IPS-11a (cell line): Measurements from ENCODE around the gene PRKAR1A.

Experiments
- H3K4me3 ChIP-seq: one replicate; pipeline ENCODE4 v1.5.1; 2013; ENCODE audit warnings: low read depth, low read length, control low read depth

PRKAR1A gene

DNA sequence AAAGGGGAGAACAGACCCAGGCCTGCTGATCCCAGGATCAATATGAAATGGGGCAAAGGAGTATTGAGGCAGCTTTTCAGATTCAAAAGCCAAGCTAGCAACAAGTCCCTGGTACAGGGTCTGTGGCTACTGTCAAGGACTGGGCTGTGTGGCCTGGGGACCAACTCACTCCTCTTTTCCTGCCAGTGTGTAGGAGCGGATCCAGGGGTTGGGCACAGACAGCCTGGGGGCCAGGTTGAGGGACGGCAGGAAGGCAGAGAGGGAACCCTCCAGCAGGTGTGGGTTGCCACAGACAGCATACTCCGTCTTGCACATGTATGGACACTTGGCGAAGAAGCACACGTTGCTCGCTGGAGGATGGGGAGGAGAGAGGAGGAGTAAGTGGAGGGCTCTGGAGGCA lies 29.6 kb downstream of the PRKAR1A start:
- no peak overlapping the region for H3K4me3 ChIP-seq

DNA sequence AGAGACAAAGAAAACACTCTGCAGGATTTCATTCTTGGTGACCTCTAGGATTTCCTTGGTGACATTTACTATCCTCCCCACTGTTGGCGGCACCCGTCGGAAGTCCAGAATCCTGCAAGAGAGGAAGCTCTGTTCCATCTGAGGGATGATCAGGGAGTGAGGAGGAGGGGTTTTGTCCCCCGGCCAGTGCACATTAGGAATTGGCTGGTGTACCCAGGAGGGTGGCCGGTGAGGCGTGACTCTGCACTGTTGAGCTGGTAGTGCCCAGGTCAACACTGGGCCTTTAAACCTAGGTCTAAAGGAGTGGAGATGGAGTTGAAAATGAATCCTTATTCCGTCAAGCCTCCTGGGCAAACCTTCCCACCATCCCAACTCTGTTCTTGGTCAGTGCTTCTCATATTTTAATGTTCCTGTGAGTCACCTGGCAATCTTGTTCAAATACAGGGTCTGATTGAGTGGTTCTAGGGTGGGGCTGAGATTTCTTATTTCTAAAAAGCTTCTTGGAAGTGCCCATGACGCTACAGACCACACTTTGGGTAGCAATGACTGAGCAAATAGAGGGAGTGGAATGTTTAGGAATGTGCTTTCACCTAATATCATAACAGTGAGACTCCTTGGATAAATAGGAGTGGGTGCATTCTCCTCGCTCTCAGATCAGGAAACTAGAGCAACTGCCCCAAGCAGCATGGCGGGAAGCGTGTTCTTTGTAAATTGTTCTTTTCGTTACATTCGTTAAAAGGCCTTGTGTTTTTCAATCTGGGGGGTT lies 30.7 kb downstream of the PRKAR1A start:
- H3K4me3 ChIP-seq: no peak overlapping the region

DNA sequence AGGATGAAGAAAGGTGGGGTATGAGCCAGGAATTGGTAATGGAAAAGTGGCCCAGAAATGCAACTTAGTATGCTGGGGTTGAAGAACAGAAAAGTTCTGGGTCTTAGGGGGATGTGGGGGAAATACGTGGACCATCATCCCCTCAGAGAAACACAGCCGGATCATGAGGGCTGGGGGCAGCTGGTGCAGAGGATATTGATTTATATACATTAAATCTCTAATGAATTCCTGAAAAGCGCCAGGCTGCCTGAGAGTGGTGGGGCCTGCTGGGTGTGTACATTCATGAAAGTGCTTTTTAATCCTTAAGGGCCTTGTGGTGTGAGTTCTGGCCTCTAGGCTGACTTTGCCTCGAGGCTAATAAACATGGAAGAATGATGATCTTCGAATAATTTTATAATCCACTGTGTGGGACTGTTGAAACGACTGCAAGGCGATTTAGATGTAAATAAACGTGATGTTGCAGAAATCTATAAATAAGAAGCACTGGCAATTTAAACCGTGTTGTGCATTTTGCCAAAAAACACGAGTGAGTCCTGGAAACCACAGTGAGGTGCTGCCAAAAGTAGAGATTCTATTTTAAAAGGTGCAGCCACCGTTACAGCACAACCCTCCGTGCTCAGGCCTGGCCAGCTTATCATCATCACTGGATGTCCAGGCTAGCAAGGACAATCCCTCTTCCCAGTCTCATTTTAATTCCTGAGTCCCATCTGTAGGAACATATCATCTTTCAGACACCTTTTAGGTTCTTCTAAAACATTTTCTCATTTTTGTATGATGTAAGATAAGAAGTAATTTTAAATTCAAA lies 32.1 kb downstream of the PRKAR1A start:
- H3K4me3 ChIP-seq: no peak overlapping the region

DNA sequence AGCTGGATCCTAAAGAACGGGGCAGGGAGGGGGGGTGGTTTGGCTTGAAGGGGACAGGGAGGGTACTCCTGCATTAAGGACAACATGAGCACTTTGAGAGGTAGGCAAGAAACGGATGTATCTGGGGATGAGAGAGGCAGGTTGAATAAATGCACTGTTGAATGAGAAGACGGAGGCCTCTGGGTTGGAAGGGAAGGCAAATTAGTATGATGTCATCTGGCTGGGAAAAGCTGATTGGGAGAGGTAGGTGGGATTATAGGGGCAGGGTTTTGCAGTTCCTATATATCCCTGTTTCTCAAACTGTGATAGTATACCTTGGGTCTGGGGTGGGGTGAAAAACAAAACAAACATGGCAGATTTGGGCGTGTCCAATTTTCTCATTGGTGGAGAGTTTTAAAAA lies 44.3 kb downstream of the PRKAR1A start:
- no peak overlapping the region for H3K4me3 ChIP-seq

DNA sequence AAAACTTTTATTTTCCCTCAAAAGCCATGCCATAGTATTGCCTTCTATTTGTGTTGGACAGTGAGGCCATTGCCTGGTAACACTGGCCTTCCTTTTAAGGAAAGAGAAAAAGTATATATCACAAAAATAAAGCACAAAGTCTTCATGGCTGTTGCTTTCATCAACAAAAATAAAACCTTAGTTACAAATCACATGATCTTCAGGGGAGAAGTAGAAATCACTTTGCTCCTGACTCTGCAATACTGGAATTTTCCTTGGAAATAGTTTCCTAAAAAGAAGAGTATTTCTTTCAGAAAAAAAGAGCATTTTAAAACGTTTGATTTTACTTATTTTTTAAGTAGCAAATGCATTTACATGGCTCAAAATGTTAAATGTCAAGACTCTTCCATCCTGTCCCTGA lies 47.1 kb downstream of the PRKAR1A start:
- H3K4me3 ChIP-seq: no peak overlapping the region

DNA sequence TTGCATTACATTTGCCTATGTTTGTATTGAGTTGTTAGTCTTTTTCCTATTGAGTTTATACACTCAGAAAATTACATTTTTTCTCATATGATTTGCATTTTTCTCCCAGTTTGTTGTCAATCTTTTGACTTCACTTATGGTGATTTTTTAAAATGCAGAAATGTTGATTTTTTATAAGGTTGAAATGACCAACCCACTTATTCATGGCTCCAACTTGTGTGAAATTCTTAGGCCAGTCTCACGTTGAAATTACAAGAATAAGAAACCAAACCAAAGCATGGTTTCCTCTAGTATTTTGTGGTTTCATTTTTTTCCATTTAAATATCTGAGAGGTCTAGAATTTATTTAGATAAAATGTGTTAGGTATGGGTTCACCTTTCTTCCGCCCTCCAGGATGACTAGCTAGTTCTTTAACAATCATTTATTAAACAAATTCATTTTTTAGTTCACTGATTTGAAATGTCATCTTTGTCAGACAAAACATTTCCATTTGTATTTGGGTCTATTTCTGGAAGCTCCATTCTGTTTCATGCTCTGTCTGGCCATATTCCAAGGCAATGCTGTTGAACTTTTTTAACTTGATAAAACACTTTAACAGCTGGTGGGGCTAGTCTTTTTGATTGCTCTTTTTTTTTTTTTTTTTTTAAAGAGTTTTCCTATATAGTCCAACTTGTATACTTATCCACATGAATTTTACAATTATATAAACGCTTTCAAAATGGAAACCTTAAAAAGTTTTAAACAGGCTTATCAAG lies 48.9 kb downstream of the PRKAR1A start:
- H3K4me3 ChIP-seq: no peak overlapping the region

DNA sequence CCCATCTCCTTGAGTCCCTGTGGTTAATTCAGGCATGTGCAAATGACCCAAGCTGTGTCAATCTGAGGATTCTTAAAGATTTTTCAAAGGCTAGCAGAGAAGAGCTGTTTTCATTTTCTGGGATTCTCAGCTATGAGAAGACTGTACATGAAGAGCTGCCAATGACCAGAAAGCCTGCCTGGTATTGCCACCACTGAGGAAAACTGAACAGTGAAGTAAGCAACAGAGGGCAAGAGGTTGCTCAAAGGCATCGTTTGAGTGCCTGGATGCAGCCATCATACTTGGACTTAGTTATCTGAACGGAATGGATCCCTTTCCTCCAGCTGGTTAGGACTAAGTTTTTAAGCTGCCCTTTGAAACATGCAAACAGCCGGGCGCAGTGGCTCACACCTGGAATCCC lies 50.5 kb downstream of the PRKAR1A start:
- H3K4me3 ChIP-seq: no peak overlapping the region

DNA sequence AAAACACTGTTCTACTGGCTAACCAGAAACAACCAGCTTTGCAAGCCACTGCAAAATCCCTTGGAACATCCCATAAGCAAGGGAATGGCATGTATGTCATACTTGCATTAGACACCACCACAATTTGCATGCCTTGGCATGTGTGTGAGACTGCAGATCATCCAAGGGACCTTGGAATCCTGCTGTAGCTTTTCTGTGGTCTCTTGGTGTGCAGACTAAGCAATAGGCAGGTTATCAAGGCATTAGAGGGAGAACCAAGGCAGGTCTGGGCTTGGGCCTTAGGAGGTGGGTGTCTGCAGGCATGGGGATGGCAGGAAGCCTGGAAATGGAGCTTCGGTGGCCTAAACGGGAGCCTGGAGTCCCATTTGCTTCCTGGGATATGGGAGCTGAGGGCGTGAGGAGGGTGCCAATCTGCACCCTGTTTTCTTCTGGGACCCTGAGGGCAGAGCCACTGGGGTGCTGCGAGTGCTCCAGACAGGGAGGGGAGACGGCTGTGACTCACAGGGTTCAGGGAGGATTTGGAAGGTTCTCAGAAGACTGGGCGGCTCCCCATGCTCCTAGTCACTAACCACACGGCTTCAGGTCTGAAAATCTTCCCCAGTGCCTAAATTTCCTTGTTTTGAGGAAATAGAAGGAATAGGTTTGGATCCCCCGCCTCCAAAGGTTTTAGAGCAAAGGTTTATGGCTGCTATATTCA lies 52.3 kb downstream of the PRKAR1A start:
- no peak overlapping the region for H3K4me3 ChIP-seq

DNA sequence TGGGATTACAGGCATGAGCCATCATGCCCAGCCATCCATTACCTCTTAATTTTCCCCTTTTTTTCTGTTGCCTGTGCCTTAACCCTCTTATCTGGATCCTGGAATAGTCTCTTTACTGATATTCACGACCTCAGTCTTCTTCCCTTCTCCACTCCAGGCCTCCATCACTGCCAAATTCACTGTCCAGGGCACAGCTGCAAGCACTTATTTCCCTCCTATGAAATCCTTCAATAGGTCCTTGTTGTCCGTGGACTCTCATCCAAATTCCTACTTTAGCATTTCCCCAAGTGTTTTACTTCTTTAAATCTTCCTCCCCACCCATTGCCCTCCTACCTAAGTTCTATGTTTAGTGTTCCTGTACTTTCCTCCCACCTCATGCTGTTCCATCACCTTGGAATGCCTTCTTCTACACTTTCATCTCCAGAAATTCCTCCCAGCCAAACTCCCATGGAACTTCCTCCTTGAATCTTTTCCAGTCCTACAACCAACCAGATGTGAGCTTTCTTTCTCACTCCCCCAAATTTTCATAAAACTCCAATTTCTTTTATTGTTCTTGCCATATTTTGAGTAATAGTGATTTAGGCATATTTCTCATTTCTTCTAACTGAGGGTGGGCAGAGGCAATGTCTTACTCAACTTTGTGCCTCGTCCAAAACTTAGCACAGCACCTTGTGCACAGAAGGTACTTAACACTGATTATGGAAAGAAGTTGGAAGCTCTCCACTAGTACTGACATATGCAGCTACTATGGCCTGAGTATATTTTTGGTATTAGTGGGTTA lies 53.6 kb downstream of the PRKAR1A start:
- H3K4me3 ChIP-seq: no peak overlapping the region

DNA sequence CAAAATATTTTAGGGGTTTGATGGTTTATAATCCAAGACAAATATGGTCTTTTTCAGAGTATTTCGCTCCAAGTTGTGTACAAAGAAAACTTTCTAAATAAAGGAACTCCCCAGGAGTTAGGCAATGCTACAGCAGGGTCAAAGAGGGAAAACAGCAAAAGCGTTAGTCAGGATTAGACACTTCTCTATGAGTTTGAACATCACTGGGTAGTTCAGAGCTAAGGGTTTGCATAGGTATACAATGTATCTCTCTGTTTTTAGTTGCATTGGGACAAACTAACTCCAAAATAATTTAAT lies 54.2 kb downstream of the PRKAR1A start:
- H3K4me3 ChIP-seq: no peak overlapping the region

DNA sequence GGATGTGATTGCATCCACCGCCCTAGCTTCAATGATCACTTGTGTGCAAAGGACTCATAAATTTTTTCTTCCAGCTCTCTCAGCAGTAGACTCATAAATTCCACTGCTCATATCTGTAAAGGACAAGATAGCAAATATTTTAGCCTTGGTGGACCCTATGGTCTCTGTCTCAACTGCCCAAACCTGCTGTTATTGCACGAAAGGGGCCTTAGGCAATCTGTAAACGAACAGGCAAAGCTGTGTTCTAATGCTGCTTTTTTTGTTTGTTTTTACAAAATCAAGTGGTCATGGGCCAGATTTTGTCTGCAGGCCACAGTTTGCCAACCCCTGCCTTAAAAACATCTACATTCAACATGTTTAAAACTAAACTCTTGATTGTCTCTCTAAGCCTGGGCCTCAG lies 54.8 kb downstream of the PRKAR1A start:
- no peak overlapping the region for H3K4me3 ChIP-seq

DNA sequence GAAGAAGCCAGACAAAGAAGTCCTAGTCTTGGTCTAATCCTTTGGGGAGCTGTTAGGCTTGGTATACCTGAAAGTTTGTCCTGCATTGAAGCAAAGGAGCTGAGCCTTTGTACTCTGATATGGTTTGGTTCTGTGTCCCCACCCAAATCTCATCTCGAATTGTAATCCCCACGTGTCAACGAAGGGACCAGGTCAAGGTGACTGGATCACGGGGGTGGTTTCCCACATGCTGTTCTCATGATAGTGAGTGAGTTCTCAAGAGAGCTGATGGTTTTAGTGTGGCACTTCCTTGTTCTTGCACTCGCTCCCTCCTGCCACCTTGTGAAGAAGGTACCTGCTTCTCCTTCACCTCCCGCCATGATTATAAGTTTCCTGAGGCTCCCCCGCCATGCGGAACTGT lies 55.4 kb downstream of the PRKAR1A start:
- H3K4me3 ChIP-seq: no peak overlapping the region

DNA sequence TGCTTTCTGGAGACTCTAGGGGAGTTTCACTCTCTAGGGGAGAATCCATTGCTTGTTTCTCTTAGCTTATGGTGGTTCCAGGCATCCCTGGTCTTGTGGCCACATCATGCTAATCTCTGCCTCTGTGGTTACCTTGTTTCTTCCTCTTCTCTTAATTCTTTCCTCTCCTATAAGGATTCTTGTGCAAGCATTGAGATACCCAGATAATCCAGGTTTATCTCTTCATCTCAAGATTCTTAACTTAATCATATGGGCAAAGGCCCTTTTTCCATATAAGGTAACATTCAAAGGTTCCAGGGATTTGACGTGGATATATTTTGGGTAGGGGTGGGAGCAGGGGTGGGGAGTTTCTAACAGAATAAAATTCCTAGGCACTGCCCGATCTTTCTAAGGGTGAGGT lies 56.4 kb downstream of the PRKAR1A start:
- no peak overlapping the region for H3K4me3 ChIP-seq

DNA sequence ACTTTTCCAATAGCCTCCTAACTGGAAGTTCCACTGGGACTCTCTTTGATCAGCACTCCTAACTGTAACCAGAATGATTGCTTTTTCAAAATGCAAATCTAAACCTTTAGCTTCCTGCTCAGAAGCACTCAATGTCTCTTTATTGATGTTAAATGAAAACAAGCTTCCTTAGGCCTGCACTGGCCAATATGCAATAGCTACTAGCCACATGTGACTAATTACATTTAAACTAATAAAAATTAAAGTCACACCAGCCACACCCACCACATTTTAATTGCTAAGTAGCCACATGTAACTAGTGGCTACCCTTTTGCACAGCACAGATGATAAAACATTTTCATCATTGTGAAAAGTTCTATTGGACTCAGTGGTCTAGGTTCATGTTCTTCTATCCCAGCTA lies 57.1 kb downstream of the PRKAR1A start:
- H3K4me3 ChIP-seq: no peak overlapping the region

DNA sequence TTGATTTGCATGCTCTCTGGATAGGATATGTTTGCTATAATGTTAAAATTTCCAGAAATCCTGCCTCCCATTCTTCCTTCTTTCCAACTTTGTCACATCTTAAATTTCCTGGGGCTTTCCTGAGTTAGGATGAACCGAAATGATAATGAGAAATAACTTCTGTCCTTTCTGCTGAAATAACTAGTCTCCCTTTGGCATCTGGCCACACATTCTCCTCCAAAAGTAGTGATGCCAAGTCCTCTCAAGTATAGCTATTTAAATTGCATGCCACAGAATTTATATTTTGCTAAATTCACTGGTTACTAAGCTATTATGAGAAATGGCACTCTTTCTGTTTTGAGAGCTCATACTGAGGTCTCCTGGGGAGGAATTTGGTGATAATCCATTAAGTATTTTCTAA lies 58.3 kb downstream of the PRKAR1A start:
- no peak overlapping the region for H3K4me3 ChIP-seq

DNA sequence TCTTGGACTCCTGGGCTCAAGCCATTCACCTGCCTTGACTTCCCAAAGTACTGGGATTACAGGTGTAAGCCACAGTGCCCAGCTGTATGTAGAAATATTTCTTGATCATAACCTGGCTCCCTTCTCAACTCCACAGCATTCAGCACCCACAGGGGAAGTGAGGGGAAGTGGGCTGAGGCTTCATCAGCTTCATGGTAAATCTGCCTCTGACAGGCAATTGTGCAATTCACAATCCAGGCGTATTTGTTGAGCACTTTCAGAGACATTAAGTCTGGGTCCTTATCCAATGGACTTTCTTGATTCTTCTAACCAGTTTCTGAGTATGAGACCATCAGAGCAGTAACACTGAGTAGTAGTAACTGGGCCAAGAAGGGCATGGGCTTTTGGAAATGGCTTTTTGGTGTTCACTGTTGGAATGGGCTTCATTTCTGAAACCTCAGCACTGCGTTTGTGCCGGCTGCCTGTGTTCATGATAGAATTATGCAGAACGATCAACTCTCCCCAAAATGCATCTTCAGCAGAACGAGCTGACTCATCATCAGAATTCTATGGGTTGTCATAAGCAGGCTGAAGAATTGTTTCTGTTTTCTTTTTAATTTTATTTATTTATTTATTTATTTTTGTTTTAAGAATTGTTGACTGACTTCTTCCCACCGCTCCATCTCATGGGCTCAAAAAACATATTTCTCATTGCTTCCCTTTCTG lies 60.1 kb downstream of the PRKAR1A start:
- no peak overlapping the region for H3K4me3 ChIP-seq

DNA sequence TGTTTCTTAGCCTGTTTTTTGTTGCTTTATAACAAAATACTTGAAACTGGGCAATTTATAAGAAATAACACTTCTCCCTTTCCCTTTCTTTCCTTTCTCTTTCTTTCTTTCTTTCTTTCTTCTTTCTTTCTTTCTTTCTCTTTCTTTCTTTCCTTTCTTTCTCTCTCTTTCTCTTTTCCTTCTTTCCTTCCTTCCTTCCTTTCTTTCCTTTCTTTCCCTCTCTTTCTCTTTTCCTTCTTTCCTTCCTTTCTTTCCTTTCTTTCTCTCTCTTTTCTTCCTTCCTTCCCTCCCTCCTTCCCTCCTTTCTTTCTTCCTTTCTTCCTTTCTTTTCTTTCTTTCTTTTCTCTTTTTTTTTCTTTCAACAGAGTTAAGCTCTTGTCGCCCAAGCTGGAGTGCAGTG lies 61.1 kb downstream of the PRKAR1A start:
- H3K4me3 ChIP-seq: no peak overlapping the region

DNA sequence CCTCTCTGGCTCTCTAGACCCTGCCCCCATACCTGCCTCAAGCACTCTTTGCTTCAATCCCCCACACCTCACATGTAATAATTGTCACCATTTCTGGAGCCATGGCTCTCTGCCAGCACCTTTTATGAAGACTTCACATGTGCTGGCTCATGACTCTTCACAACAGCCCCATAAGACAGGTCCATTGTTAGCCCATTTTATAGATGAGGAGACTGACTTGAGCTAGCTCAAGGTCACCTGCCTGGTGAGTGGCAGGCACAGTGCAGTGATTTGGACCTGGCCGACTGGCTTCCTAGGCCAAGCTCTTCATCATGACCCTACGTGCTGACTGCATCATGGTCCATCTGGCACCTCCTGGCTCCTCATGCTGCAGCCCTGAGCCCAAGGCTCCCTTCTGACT lies 63.9 kb downstream of the PRKAR1A start:
- no peak overlapping the region for H3K4me3 ChIP-seq

DNA sequence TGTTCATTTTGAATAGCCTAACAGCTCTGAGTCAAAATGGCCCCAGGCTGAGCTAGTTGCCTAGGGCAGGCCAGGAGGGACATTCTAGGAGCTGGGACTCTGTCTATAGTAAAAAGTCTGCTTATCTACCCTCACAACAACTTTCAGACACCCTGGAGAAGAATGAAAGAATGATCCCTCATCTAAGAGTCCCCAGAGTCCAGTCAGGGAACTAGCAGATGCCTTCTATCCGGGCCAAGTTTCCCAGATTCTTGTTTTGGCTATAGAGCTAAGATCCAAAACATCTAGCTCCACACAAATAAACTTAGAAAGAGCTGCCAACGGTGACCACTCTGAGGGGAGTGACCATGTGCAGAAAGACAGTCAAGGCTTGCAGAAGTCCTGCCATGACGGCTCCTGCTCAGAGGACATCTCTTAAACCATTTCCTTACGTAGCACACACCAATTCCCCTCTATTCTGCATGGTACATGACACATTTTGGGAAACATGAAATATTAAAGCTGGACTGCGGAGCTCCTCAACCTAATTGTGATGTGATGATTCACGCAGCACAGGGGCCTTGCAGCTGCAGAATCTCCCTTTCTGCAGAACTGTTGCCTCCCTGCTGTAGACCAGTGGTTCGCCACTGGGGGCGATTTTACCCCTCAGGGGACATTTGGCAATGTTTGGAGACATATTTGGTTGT lies 64.7 kb downstream of the PRKAR1A start:
- no peak overlapping the region for H3K4me3 ChIP-seq

DNA sequence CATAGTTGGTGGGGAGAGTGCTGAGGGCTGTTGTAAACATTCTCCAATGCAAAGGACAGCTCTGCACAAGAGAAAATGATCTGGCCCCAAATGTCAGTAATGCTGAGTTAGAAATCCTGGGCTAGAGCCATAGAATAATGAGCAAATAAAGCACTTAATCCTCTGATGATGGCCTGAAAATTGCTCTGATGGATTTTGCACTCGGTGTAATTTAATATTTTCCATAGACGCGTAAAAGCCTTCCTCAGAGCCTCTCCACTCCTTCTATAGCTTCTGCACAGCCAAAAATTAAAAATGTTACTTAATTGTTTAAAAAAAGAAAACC lies 65.2 kb downstream of the PRKAR1A start:
- H3K4me3 ChIP-seq: no peak overlapping the region
